ENCODE data around the gene PRPF19. TPM values are rescaled to one million over a fixed set of nuclear protein-coding genes. Genes with fewer than 3 reads are reported as not detected.

Gene PRPF19
- total and polyA plus RNA-seq, 7 donors, result 37.1 to 92.3 (median 41.2) TPM

- H3K27ac ChIP-seq, result no peak overlapping the region
- H3K9me3 ChIP-seq, result no peaks in the 10 kb centered on the region
- intact Hi-C loops (cut with DNase I), result no loop called here
- WGBS, 2 donors, result 92% methylated on average over 7 of the region's 7 CpGs
- H3K36me3 ChIP-seq, result no peaks in the 10 kb centered on the region
- peak; percentile 30 for DNase-seq
- no peaks in the 10 kb centered on the region for H3K4me1 ChIP-seq
- TF ChIP-seq POLR2AphosphoS5 (IDR thresholded peaks at IDR 0.05), result no peak
- no peak for TF ChIP-seq POLR2A (IDR thresholded peaks at IDR 0.05)
- no peak for TF ChIP-seq CTCF (IDR thresholded peaks at IDR 0.05)
- no peaks in the 10 kb centered on the region for H3K27me3 ChIP-seq
- H3K4me3 ChIP-seq, result no peak overlapping the region
Observed at GRCh38 chr11:60869451-60869825, 36.9 kb downstream of the PRPF19 start.

- no peaks in the 10 kb centered on the region for H3K9me3 ChIP-seq
- no peak overlapping the region for H3K4me3 ChIP-seq
- H3K27ac ChIP-seq, result no peak overlapping the region
- DNase-seq, result peak; percentile 46
- WGBS, 2 donors, result 82 to 85% methylated on average over 10 of the region's 10 CpGs
- H3K36me3 ChIP-seq, result no peaks in the 10 kb centered on the region
- TF ChIP-seq EP300 (IDR thresholded peaks at IDR 0.05), result no peak
- no peak for TF ChIP-seq CTCF (IDR thresholded peaks at IDR 0.05)
- no peak for TF ChIP-seq POLR2A (IDR thresholded peaks at IDR 0.05)
- TF ChIP-seq POLR2AphosphoS5 (IDR thresholded peaks at IDR 0.05), result no peak
- H3K27me3 ChIP-seq, result no peaks in the 10 kb centered on the region
- intact Hi-C loops (cut with DNase I), result no loop called here
- no peaks in the 10 kb centered on the region for H3K4me1 ChIP-seq
Observed at GRCh38 chr11:60868682-60869450, 37.5 kb downstream of the PRPF19 start.

GRCh38 chr11:60867871-60868681 lies 38.3 kb downstream of the PRPF19 start:
- no peak overlapping the region for H3K4me3 ChIP-seq
- TF ChIP-seq EP300 (IDR thresholded peaks at IDR 0.05) (no peak), POLR2AphosphoS5 (IDR thresholded peaks at IDR 0.05) (no peak), POLR2A (IDR thresholded peaks at IDR 0.05) (no peak), CTCF (IDR thresholded peaks at IDR 0.05) (no peak)

GRCh38 chr11:60866911-60867870 lies 39.2 kb downstream of the PRPF19 start, which contains the start of gene ZP1:
TSS of gene ZP1 (plus strand) at chr11:60867542. CDS start at chr11:60867562, 20 bp downstream.
- H3K9me3 ChIP-seq, result no peaks in the 10 kb centered on the region
- peak; percentile 57 for DNase-seq
- TF ChIP-seq POLR2AphosphoS5 (IDR thresholded peaks at IDR 0.05) (no peak), EP300 (IDR thresholded peaks at IDR 0.05) (no peak), POLR2A (IDR thresholded peaks at IDR 0.05) (no peak), CTCF (IDR thresholded peaks at IDR 0.05) (no peak)
- no peaks in the 10 kb centered on the region for H3K27me3 ChIP-seq
- no peaks in the 10 kb centered on the region for H3K4me1 ChIP-seq
- no peak within 1 kb of the TSS for H3K27ac ChIP-seq
- H3K36me3 ChIP-seq, result no peaks in the 10 kb centered on the region
- 75 to 77% methylated on average over 13 of the region's 13 CpGs for WGBS, 2 donors
- H3K4me3 ChIP-seq, result no peak within 1 kb of the TSS
- intact Hi-C loops (cut with DNase I), result no loop called here

More at GRCh38 chr11:60867871-60868681, 38.3 kb downstream of the PRPF19 start:
- Histone ChIP-seq H3K9me3 (no peaks in the 10 kb centered on the region), H3K36me3 (no peaks in the 10 kb centered on the region), H3K27ac (no peak overlapping the region), H3K27me3 (no peaks in the 10 kb centered on the region), H3K4me1 (no peaks in the 10 kb centered on the region)
- 71 to 75% methylated on average over 10 of the region's 10 CpGs for WGBS, 2 donors
- intact Hi-C loops (cut with DNase I), result no loop called here
- DNase-seq, result peak; percentile 19
